GM12878 (cell line): ENCODE measurements around the gene PCSK5. TPM values are rescaled to one million over a fixed set of nuclear protein-coding genes. Genes with fewer than 3 reads are reported as not detected.

Experiments used
- ATAC-seq: fragments of 200-7000 bp; cut with Tn5 transposase; 3 replicates; pipeline ENCODE4 v1.9.1; 2020; ENCODE audit warnings: mild to moderate bottlenecking, moderate library complexity
- BruUV-seq: library from RNA; stranded (reverse); fragments of 400-500 nt; replicated peaks from 2 replicates; lab custom pipeline; 2021; lab: Mats Ljungman, UMichigan
- CTCF ChIA-PET: fragments of 300-600 bp; sonication (Branson Sonifier 250); formaldehyde crosslinking; extraction: SDS; loops from one replicate; lab custom pipeline; 2021; ENCODE audit warnings: inconsistent platforms; lab: Yijun Ruan, JAX
- POLR2A ChIA-PET: fragments of 350-600 bp; formaldehyde crosslinking; extraction: SDS; loops from one replicate; lab custom pipeline; 2021; ENCODE audit warnings: inconsistent platforms; lab: Charles Lee
- RAD21 ChIA-PET: fragments of 300-600 bp; sonication (Branson Sonifier 250); formaldehyde crosslinking; loops from one replicate; lab custom pipeline; 2023; ENCODE audit warnings: antibody characterized with exemption; ENCODE audit not compliant: unreplicated experiment; lab: Charles Lee
- SMC1A ChIA-PET: fragments of 300-600 bp; sonication (Branson Sonifier 250); formaldehyde crosslinking; loops from one replicate; lab custom pipeline; 2023; ENCODE audit not compliant: unreplicated experiment, uncharacterized antibody; lab: Charles Lee
- DNase-seq: peaks from one replicate; pipeline ENCODE4 v3.0.0-alpha.2; 2011; ENCODE audit warnings: low read depth, low spot score
- FAIRE-seq: peaks from 3 replicates; lab custom pipeline; 2011; peaks lifted over from hg19 to GRCh38; lab: Jason Lieb, UNC
- H2AFZ ChIP-seq: 2 replicates; pipeline ENCODE4 v1.6.0; 2011; ENCODE audit warnings: low read depth, low read length, control low read depth; ENCODE audit not compliant: control insufficient read depth
- H3K27ac ChIP-seq: 2 replicates; pipeline ENCODE4 v1.5.1; 2011; ENCODE audit warnings: control low read depth; ENCODE audit not compliant: control insufficient read depth, insufficient read depth
- H3K27me3 ChIP-seq, 2 experiments: replicated peaks in 1 of 2; 2 replicates each; pipeline versions ENCODE4 v1.6.0 to v1.6.1; 2011; ENCODE audit warnings: low read length in 1 of 2; ENCODE audit not compliant: control insufficient read depth in 2 of 2, insufficient read depth in 2 of 2
- H3K36me3 ChIP-seq, 2 experiments: 2 replicates each; pipeline ENCODE4 v1.5.1; 2011; ENCODE audit warnings: low read length in 1 of 2; ENCODE audit not compliant: control insufficient read depth in 2 of 2, insufficient read depth in 2 of 2
- H3K4me1 ChIP-seq: 2 replicates; pipeline ENCODE4 v1.6.1; 2011; ENCODE audit warnings: mild to moderate bottlenecking, low read length, moderate library complexity, mixed read lengths; ENCODE audit not compliant: control insufficient read depth, insufficient read depth
- H3K4me2 ChIP-seq: 2 replicates; pipeline ENCODE4 v1.6.0; 2011; ENCODE audit warnings: control low read depth; ENCODE audit not compliant: control insufficient read depth, insufficient read depth
- H3K4me3 ChIP-seq: fragments of 200-600 bp; sonication (generic); 2 replicates; pipeline ENCODE4 v1.5.1; 2016
- H3K79me2 ChIP-seq: 2 replicates; pipeline ENCODE4 v1.6.0; 2011; ENCODE audit warnings: low read length; ENCODE audit not compliant: control insufficient read depth, insufficient read depth
- H3K9ac ChIP-seq: 2 replicates; pipeline ENCODE4 v1.8.0; 2011; ENCODE audit warnings: low read length, control low read depth, mixed read lengths; ENCODE audit not compliant: control insufficient read depth, insufficient read depth
- H3K9me3 ChIP-seq: replicated peaks from 3 replicates; pipeline ENCODE4 v1.5.1; 2011; ENCODE audit warnings: mild to moderate bottlenecking, low read length; ENCODE audit not compliant: control insufficient read depth, insufficient read depth
- H4K20me1 ChIP-seq: 2 replicates; pipeline ENCODE4 v1.6.0; 2011; ENCODE audit not compliant: control insufficient read depth, insufficient read depth
- WGBS: methylation state at CpG from one replicate; pipeline ENCODE4 v1.1.6; 2016; ENCODE audit warnings: low lambda C conversion rate; ENCODE audit not compliant: insufficient replicate concordance, insufficient coverage; ENCODE audit errors: missing lambda C conversion rate; 5-methylcytosine and 5-hydroxymethylcytosine counted together
- in situ Hi-C: fragments of 300-500 bp; cut with MboI; formaldehyde crosslinking; loops from 9 replicates; pipeline ENCODE4 v1.14.3; 2018; ENCODE audit warnings: mixed read lengths
- intact Hi-C: fragments of 100-400 bp; cut with micrococcal nuclease; formaldehyde crosslinking; loops from one replicate; pipeline ENCODE4 v1.14.2; 2022; ENCODE audit not compliant: unreplicated experiment
- polyA plus RNA-seq, 11 experiments: library from polyadenylated mRNA; depleted of rRNA in 4 of 11; unstranded in 6 of 11; stranded (reverse) in 5 of 11; fragments of >200 nt; fragmentation: Nextera tagmentation in 4 of 11; fragmentation: Illumina TruSeq in 1 of 11; extraction: Ambion mirVana in 4 of 11; extraction: Trizol in 1 of 11; gene quantifications; 1 replicate in 1 of 11; 2 replicates in 10 of 11; pipeline versions ENCODE4 v1.2.1 to v1.2.3, GENCODE V29; 2011 to 2016; ENCODE audit warnings: inconsistent platforms in 2 of 11, missing spikeins in 2 of 11, low read depth in 1 of 11
- total RNA-seq, 4 experiments: library from RNA; depleted of rRNA in 3 of 4; stranded (reverse); fragments of >200 nt in 3 of 4; fragmentation: Illumina TruSeq in 1 of 4; extraction: Trizol in 1 of 4; gene quantifications; 2 replicates each; pipeline versions ENCODE4 v1.2.1 to v1.2.3, GENCODE V29; 2013 to 2021
- TF ChIP-seq, protein P1 (sequence below): fragments of 450-650 bp; IDR thresholded peaks from 2 replicates; pipeline ENCODE4 v1.6.1; 2016; ENCODE audit warnings: mild to moderate bottlenecking
- TF ChIP-seq, protein P2 (sequence below): fragments of 150-350 bp; IDR thresholded peaks from 2 replicates; pipeline ENCODE4 v1.6.1; 2016; ENCODE audit warnings: low read depth, low read length

The PCSK5 gene
- total and polyA plus RNA-seq, 10 of the 15 experiments (the other 5 are each of a cell fraction or from before 2014, with no cell fraction given): 0.01 to 0.13 (median 0.04) TPM; not detected in 3

DNA sequence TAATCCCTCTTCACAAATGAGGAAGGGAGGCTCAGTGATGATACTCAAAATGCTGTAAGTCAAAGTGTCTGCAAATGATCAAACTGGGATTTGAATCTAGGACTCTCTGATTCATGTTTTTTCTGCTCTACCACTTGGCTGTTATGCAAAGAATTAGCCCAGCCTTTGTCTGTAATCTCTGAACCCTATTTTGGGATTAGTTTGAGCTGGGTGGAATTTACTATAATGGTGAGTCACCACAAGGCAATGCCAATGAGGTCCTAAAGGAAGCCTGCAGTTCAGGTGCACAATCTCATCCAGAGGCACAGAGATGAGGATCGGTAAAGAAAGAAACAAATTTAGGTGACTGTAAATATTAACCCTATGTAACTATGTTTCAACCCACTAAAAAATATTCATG, 474.6 kb downstream of the PCSK5 start:
- H3K4me3 ChIP-seq: no peak overlapping the region
- intact Hi-C loops (no loop called here), in situ Hi-C loops (no loop called here)
- H2AFZ ChIP-seq: no peak overlapping the region
- POLR2A ChIA-PET: no interaction called here
- H3K4me1 ChIP-seq: peaks cover 4% of the 10 kb centered on the region
- no peaks in the 10 kb centered on the region; a peak in 1 of 4 replicates for H3K27me3 ChIP-seq
- H3K9me3 ChIP-seq: no peaks in the 10 kb centered on the region
- FAIRE-seq (no peak), DNase-seq (no peak), ATAC-seq (no peak)
- H3K36me3 ChIP-seq: no peaks in the 10 kb centered on the region
- TF ChIP-seq, protein P1, sequence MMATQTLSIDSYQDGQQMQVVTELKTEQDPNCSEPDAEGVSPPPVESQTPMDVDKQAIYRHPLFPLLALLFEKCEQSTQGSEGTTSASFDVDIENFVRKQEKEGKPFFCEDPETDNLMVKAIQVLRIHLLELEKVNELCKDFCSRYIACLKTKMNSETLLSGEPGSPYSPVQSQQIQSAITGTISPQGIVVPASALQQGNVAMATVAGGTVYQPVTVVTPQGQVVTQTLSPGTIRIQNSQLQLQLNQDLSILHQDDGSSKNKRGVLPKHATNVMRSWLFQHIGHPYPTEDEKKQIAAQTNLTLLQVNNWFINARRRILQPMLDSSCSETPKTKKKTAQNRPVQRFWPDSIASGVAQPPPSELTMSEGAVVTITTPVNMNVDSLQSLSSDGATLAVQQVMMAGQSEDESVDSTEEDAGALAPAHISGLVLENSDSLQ: no peak
- TF ChIP-seq, protein P2, sequence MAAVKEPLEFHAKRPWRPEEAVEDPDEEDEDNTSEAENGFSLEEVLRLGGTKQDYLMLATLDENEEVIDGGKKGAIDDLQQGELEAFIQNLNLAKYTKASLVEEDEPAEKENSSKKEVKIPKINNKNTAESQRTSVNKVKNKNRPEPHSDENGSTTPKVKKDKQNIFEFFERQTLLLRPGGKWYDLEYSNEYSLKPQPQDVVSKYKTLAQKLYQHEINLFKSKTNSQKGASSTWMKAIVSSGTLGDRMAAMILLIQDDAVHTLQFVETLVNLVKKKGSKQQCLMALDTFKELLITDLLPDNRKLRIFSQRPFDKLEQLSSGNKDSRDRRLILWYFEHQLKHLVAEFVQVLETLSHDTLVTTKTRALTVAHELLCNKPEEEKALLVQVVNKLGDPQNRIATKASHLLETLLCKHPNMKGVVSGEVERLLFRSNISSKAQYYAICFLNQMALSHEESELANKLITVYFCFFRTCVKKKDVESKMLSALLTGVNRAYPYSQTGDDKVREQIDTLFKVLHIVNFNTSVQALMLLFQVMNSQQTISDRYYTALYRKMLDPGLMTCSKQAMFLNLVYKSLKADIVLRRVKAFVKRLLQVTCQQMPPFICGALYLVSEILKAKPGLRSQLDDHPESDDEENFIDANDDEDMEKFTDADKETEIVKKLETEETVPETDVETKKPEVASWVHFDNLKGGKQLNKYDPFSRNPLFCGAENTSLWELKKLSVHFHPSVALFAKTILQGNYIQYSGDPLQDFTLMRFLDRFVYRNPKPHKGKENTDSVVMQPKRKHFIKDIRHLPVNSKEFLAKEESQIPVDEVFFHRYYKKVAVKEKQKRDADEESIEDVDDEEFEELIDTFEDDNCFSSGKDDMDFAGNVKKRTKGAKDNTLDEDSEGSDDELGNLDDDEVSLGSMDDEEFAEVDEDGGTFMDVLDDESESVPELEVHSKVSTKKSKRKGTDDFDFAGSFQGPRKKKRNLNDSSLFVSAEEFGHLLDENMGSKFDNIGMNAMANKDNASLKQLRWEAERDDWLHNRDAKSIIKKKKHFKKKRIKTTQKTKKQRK: no peak
- no peaks in the 10 kb centered on the region for H3K79me2 ChIP-seq
- H3K27ac ChIP-seq: no peak overlapping the region
- no peaks in the 10 kb centered on the region for H4K20me1 ChIP-seq
- H3K9ac ChIP-seq: no peak overlapping the region
- H3K4me2 ChIP-seq: no peak overlapping the region
- SMC1A ChIA-PET: no interaction called here
- BruUV-seq: no TSS peak
- 94% methylated on average over 1 of the region's 1 CpG for WGBS
- CTCF ChIA-PET: no interaction called here
- RAD21 ChIA-PET: no interaction called here
